ENCODE results near the gene IGSF21.

DNA sequence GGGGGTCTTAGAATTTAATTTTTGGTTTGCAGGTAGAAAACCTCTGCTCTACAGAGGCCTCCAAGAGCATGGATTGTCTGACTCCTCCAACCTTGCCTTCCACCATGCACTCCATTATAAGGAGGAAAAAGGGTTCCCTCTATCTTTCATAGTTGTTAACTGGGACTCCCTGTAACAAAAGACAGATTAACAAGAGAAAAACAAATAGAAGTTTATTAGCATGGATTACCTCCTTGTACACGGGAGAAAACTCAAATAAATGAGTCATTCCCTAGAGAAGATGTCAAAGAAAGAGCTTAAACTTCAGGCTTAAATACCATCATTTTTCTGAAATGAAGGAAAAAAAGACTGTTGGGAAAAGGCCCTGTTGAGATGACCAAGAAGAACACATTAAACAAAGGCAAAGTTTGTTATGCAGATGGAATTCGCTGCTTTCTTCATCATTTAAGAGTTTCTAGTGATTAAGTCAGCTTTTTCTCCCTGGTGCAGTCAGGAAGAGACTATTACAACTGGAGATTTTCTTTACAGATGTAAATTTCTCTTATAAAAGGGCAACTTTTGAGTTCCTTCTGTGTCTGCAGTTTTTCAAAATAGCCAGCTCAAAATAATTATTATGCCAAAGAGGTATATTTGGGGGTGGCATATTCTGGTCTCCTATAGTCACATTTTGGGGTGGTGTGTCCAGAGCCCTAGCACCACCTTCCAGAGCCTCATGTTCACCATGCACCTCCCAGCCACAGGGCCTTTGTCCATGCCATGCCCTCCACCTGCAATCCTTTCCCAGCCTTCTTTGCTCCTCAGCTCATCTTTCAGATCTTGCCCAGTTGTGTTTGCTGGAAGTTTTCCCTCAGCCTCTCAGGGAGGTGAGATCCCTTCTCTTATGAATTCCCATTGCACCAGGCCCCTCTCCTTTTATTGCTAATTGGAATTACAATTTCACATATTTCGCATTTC lies 310.0 kb downstream of the IGSF21 start:
- no peak for TF ChIP-seq YY1 (IDR thresholded peaks at IDR 0.05; ENCODE audit: insufficient read depth, insufficient read length)
- no peak for TF ChIP-seq SUZ12 (IDR thresholded peaks at IDR 0.05; ENCODE audit: extremely low read depth, insufficient read depth, insufficient read length)
- no peak for TF ChIP-seq ZNF274 (IDR thresholded peaks at IDR 0.05; ENCODE audit: low read depth, low read length)
